ENCODE measurements around the gene FLNC. TPM values are rescaled to one million over a fixed set of nuclear protein-coding genes. Genes with fewer than 3 reads are reported as not detected.

Gene FLNC
- polyA plus RNA-seq, 3 donors, result 0.01 TPM; not detected in 2

GRCh38 chr7:128838109-128838779 is 8.0 kb downstream of the FLNC start:
- 96% methylated on average over 19 of the region's 22 CpGs for WGBS (ENCODE audit: insufficient coverage)
- H4K20me1 ChIP-seq (ENCODE audit: insufficient read depth, low read length), result no peaks in the 10 kb centered on the region

More at GRCh38 chr7:128838109-128838779, 8.0 kb downstream of the FLNC start:
- Mint-ChIP-seq H3K27ac (no peak overlapping the region), H3K27me3 (ENCODE audit: low read depth in 3 of 3) (peaks cover 10 to 19% (median 16%) of the 10 kb centered on the region in 3 donors), H3K4me1 (peaks cover 3% of the 10 kb centered on the region), H3K4me3 (no peak overlapping the region), H3K9me3 (no peaks in the 10 kb centered on the region), H3K36me3 (no peaks in the 10 kb centered on the region)
- no peak overlapping the region for H3K4me2 ChIP-seq (replicated peaks; ENCODE audit: extremely low read depth, low read length, poor library complexity, severe bottlenecking)
- H3K79me2 ChIP-seq (ENCODE audit: insufficient read depth, low read length), result no peaks in the 10 kb centered on the region
- H3K4me1 ChIP-seq (ENCODE audit: control insufficient read depth in 1 of 2, insufficient read depth in 2 of 2, low read length in 2 of 2), result no peaks in the 10 kb centered on the region
- H3K27me3 ChIP-seq (ENCODE audit: control insufficient read depth in 2 of 2, insufficient read depth in 2 of 2, low read length in 2 of 2), result peaks cover 0 to 12% of the 10 kb centered on the region in 2 donors
- no peak overlapping the region for H3K9ac ChIP-seq (ENCODE audit: insufficient read depth, low read length, poor library complexity, severe bottlenecking)
- H2AFZ ChIP-seq (ENCODE audit: insufficient read depth, low read depth, low read length, poor library complexity, severe bottlenecking), result no peak overlapping the region
- no peaks in the 10 kb centered on the region for H3K36me3 ChIP-seq (replicated peaks in 1 of 2; ENCODE audit: control insufficient read depth in 1 of 2, insufficient read depth in 2 of 2, low read length in 2 of 2)
- no peak overlapping the region for H3K4me3 ChIP-seq (replicated peaks in 1 of 3; ENCODE audit: low read depth in 2 of 3, low read length in 3 of 3)
- H3K9me3 ChIP-seq (replicated peaks in 1 of 2; ENCODE audit: control insufficient read depth in 1 of 2, insufficient read depth in 1 of 2, low read length in 2 of 2), result no peaks in the 10 kb centered on the region
- DNase-seq, result no peak
- no peak for TF ChIP-seq CTCF (IDR thresholded peaks at IDR 0.05)
- intact Hi-C loops (cut with micrococcal nuclease), result no loop called here
- no peak overlapping the region for H3K27ac ChIP-seq (ENCODE audit: low read depth in 1 of 2, low read length in 2 of 2)
